HG03045 (cell line): ENCODE results near the gene FCSK.
"Not testable (repeated sequence)": the region's sequence is repeated elsewhere in the genome, so short reads cannot be mapped to it uniquely, and the experiment has no call there.

Source experiments
- ATAC-seq: cut with Tn5 transposase; IDR thresholded peaks from one replicate; pipeline ENCODE4 v1.9.1; 2021; ENCODE audit warnings: mild to moderate bottlenecking, moderate library complexity; ENCODE audit not compliant: unreplicated experiment

The FCSK gene

GRCh38 chr16:70454222-70455034 lies at the start of gene FCSK:
FCSK (plus strand) TSS chr16:70454595; CDS start chr16:70463191, 8,596 bp downstream.
- ATAC-seq: peak; percentile 86

- ATAC-seq: not testable (repeated sequence)
These were observed 48.3 kb upstream of the FCSK start for GRCh38 chr16:70406104-70406503.

GRCh38 chr16:70407811-70408274 lies 46.6 kb upstream of the FCSK start:
- no peak for ATAC-seq

- no peak for ATAC-seq
These were observed 43.7 kb upstream of the FCSK start for GRCh38 chr16:70410734-70411133.

- ATAC-seq: no peak
These were observed 42.0 kb upstream of the FCSK start for GRCh38 chr16:70412385-70412784.

- not testable (repeated sequence) for ATAC-seq
These were observed 40.8 kb upstream of the FCSK start for GRCh38 chr16:70413572-70413971.

GRCh38 chr16:70416748-70417616 lies 37.4 kb upstream of the FCSK start:
- ATAC-seq: peak; percentile 79

GRCh38 chr16:70417661-70418060 lies 36.7 kb upstream of the FCSK start:
- ATAC-seq: no peak

GRCh38 chr16:70418274-70418992 lies 36.0 kb upstream of the FCSK start:
- ATAC-seq: no peak

- no peak for ATAC-seq
These were observed 35.4 kb upstream of the FCSK start for GRCh38 chr16:70418993-70419318.

GRCh38 chr16:70419384-70420327 lies 34.7 kb upstream of the FCSK start:
- no peak for ATAC-seq

- no peak for ATAC-seq
These were observed 33.4 kb upstream of the FCSK start for GRCh38 chr16:70421014-70421413.

- no peak for ATAC-seq
These were observed 32.7 kb upstream of the FCSK start for GRCh38 chr16:70421473-70422311.

GRCh38 chr16:70422543-70422942 lies 31.9 kb upstream of the FCSK start:
- no peak for ATAC-seq

GRCh38 chr16:70427786-70428177 lies 26.6 kb upstream of the FCSK start:
- ATAC-seq: no peak

GRCh38 chr16:70428178-70428998 lies 26.0 kb upstream of the FCSK start:
- ATAC-seq: peak; percentile 42

GRCh38 chr16:70429888-70430666 lies 24.3 kb upstream of the FCSK start:
- ATAC-seq: no peak
